OCI-LY7 (cell line): Measurements from ENCODE around the gene TVP23A. TPM values are rescaled to one million over a fixed set of nuclear protein-coding genes. Genes with fewer than 3 reads are reported as not detected.

ENCODE experiments used
- BruUV-seq: library from RNA; stranded (reverse); fragments of 400-500 nt; replicated peaks from 2 replicates; lab custom pipeline; 2021; lab: Mats Ljungman, UMichigan
- CTCF ChIA-PET: fragments of 300-600 bp; sonication (Branson Sonifier 250); formaldehyde crosslinking; loops from one replicate; lab custom pipeline; 2022; ENCODE audit warnings: antibody characterized with exemption; ENCODE audit not compliant: unreplicated experiment; lab: Charles Lee
- POLR2A ChIA-PET: fragments of 300-600 bp; sonication (Branson Sonifier 250); formaldehyde crosslinking; loops from one replicate; lab custom pipeline; 2022; ENCODE audit warnings: antibody characterized with exemption; lab: Charles Lee
- DNase-seq: peaks from one replicate; pipeline ENCODE4 v3.0.0-alpha.2; 2015; ENCODE audit warnings: low spot score
- H2AFZ ChIP-seq: fragments of 200-600 bp; sonication (generic), shearing (Covaris generic); 2 replicates; pipeline ENCODE4 v1.6.1; 2014; ENCODE audit warnings: mild to moderate bottlenecking, antibody characterized with exemption, low read length, moderate library complexity
- H3K27ac ChIP-seq: fragments of 200-600 bp; sonication (generic); 2 replicates; pipeline ENCODE4 v1.5.1; 2014; ENCODE audit warnings: mixed run types, low read depth, mild to moderate bottlenecking, moderate library complexity, low read length, inconsistent platforms; ENCODE audit not compliant: poor library complexity, severe bottlenecking
- H3K36me3 ChIP-seq: fragments of 200-600 bp; sonication (generic); 2 replicates; pipeline ENCODE4 v1.6.1; 2014; ENCODE audit warnings: mild to moderate bottlenecking, antibody characterized with exemption, low read length, moderate library complexity, mixed read lengths; ENCODE audit not compliant: insufficient read depth
- H3K4me1 ChIP-seq: fragments of 200-600 bp; sonication (generic); 2 replicates; pipeline ENCODE4 v1.5.1; 2014; ENCODE audit warnings: mild to moderate bottlenecking, low read length; ENCODE audit not compliant: insufficient read depth, poor library complexity, severe bottlenecking
- H3K4me2 ChIP-seq: fragments of 200-600 bp; sonication (generic); 2 replicates; pipeline ENCODE4 v1.6.1; 2014; ENCODE audit warnings: mild to moderate bottlenecking, low read length
- H3K4me3 ChIP-seq: fragments of 200-600 bp; sonication (generic); 2 replicates; pipeline ENCODE4 v1.5.1; 2014; ENCODE audit warnings: mild to moderate bottlenecking, low read depth, low read length; ENCODE audit not compliant: poor library complexity, severe bottlenecking
- H3K79me2 ChIP-seq: fragments of 200-600 bp; sonication (generic); 2 replicates; pipeline ENCODE4 v1.6.1; 2016; ENCODE audit warnings: low read depth, mild to moderate bottlenecking, low read length, moderate library complexity, mixed read lengths; ENCODE audit not compliant: insufficient read depth
- H3K9me2 ChIP-seq: fragments of 200-600 bp; sonication (generic); 2 replicates; pipeline ENCODE4 v1.6.1; 2016; ENCODE audit warnings: mild to moderate bottlenecking, low read length, mixed read lengths; ENCODE audit not compliant: insufficient read depth
- H3K9me3 ChIP-seq: fragments of 200-600 bp; sonication (generic); 2 replicates; pipeline ENCODE4 v1.6.1; 2014; ENCODE audit warnings: mild to moderate bottlenecking, mixed run types, low read length, mixed read lengths
- H4K20me1 ChIP-seq: fragments of 200-600 bp; sonication (generic); 2 replicates; pipeline ENCODE4 v1.6.1; 2014; ENCODE audit warnings: mild to moderate bottlenecking, antibody characterized with exemption, low read length, moderate library complexity, mixed read lengths; ENCODE audit not compliant: insufficient read depth
- CTCF ChIP-seq: fragments of 200-600 bp; sonication (generic); conservative IDR thresholded peaks from 2 replicates; pipeline ENCODE4 v1.5.1; 2014; ENCODE audit warnings: mild to moderate bottlenecking, antibody characterized with exemption, low read length, moderate library complexity, mixed read lengths
- EZH2phosphoT487 ChIP-seq: fragments of 200-600 bp; sonication (generic); IDR thresholded peaks from 2 replicates; pipeline ENCODE4 v1.6.1; 2018; ENCODE audit warnings: low read depth, borderline replicate concordance, mild to moderate bottlenecking, mixed run types, antibody characterized with exemption, low read length, moderate library complexity, mixed read lengths
- intact Hi-C: fragments of 100-400 bp; cut with micrococcal nuclease; formaldehyde crosslinking; loops from one replicate; pipeline ENCODE4 v1.10.0; 2022; ENCODE audit not compliant: unreplicated experiment
- total RNA-seq, 2 experiments: library from RNA; depleted of rRNA in 1 of 2; stranded (reverse); fragments of >200 nt in 1 of 2; shearing (Covaris generic) in 1 of 2; gene quantifications; 2 replicates each; pipeline ENCODE4 v1.2.3, GENCODE V29; 2014 to 2022

Gene TVP23A
- total RNA-seq, 2 experiments from 2014 or later: 0.57 TPM; not detected in 1

GRCh38 chr16:10862438-10862837, 43.8 kb upstream of the TVP23A start:
- no peaks in the 10 kb centered on the region for H3K79me2 ChIP-seq
- no peaks in the 10 kb centered on the region for H3K36me3 ChIP-seq
- intact Hi-C loops: no loop called here
- H3K4me3 ChIP-seq: no peak overlapping the region
- BruUV-seq: no TSS peak
- no peaks in the 10 kb centered on the region for H3K9me3 ChIP-seq
- no peak overlapping the region for H2AFZ ChIP-seq
- peaks cover 24% of the 10 kb centered on the region for H3K4me1 ChIP-seq
- no peaks in the 10 kb centered on the region for H4K20me1 ChIP-seq
- ChIA-PET POLR2A (interaction anchor here (0.6 to 0.9 kb wide), 3 partner anchors 56 to 603 kb away, joined by 5 to 6 read pairs (median 5); no protein-coding TSS in a partner anchor), CTCF (no interaction called here)
- TF ChIP-seq EZH2phosphoT487 (no peak), CTCF (no peak)
- DNase-seq: no peak
- no peak overlapping the region for H3K4me2 ChIP-seq
- no peaks in the 10 kb centered on the region for H3K9me2 ChIP-seq
- H3K27ac ChIP-seq: no peak overlapping the region

DNA sequence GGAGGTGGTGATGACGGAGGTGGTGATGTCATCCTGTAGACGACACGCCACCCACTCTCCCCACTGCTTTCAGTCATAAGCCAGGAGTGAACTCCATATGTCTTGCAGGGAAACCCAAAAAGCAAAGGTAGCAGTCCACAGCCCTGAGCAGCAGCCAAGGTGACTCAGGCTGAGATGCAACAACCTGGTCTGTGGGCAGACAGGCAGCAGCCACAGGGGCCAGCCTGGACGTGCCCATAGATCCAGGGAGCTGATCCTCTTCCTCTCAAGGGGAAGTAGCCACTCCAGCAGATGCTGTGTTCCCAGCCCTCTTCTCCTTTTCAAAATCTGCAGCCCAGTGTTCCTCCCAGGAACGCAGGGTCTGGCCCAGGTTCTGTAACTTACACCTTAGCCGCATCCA, 41.1 kb upstream of the TVP23A start:
- H3K4me2 ChIP-seq: no peak overlapping the region
- no peak overlapping the region for H3K4me3 ChIP-seq
- no peaks in the 10 kb centered on the region for H3K36me3 ChIP-seq
- no peak overlapping the region for H2AFZ ChIP-seq
- BruUV-seq: no TSS peak
- no peak for TF ChIP-seq CTCF
- TF ChIP-seq EZH2phosphoT487: no peak
- DNase-seq: no peak
- peaks cover 2% of the 10 kb centered on the region for H3K4me1 ChIP-seq
- ChIA-PET CTCF (no interaction called here), POLR2A (no interaction called here)
- intact Hi-C loops: no loop called here
- no peaks in the 10 kb centered on the region for H4K20me1 ChIP-seq
- H3K27ac ChIP-seq: no peak overlapping the region
- H3K79me2 ChIP-seq: no peaks in the 10 kb centered on the region
- H3K9me3 ChIP-seq: no peaks in the 10 kb centered on the region
- no peaks in the 10 kb centered on the region for H3K9me2 ChIP-seq

DNA sequence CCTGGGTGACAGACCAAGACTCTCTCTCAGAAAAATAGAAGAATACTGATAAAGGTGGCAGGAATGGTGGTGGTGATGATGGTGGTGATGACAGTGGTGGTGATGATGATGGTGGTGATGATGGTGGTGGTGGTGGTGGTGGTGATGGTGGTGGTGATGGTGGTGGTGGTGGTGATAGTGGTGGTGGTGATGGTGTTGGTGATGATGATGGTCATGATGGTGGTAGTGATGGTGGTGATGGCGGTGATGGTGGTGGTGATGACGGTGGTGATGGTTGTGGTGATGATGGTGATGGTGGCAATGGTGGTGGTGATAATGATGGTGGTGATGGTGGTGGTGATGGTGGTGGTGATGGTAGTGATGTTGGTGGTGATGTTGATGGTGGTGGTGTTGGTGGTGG, 40.4 kb upstream of the TVP23A start:
- ChIA-PET POLR2A (no interaction called here), CTCF (no interaction called here)
- BruUV-seq: no TSS peak

More for the DNA sequence above, 40.4 kb upstream of the TVP23A start:
- Histone ChIP-seq H2AFZ (no peak overlapping the region), H4K20me1 (no peaks in the 10 kb centered on the region), H3K27ac (no peak overlapping the region), H3K4me1 (no peaks in the 10 kb centered on the region), H3K4me2 (no peak overlapping the region), H3K36me3 (no peaks in the 10 kb centered on the region), H3K79me2 (no peaks in the 10 kb centered on the region), H3K4me3 (no peak overlapping the region), H3K9me3 (no peaks in the 10 kb centered on the region), H3K9me2 (no peaks in the 10 kb centered on the region)
- intact Hi-C loops: no loop called here
- TF ChIP-seq CTCF: no peak
- TF ChIP-seq EZH2phosphoT487: no peak
- no peak for DNase-seq
